Suprapubic skin (tissue), 4 donors: Measurements from ENCODE around the gene ACOT4. TPM values are rescaled to one million over a fixed set of nuclear protein-coding genes. Genes with fewer than 3 reads are reported as not detected.
A peak's percentile ranks its signal among the peaks of the same experiment; 100 is the strongest.
"Not testable (repeated sequence)": the region's sequence is repeated elsewhere in the genome, so short reads cannot be mapped to it uniquely, and the experiment has no call there.

Experiments used
- DNase-seq, 2 donors: peaks; one replicate each; pipeline ENCODE4 v3.0.0-alpha.2; 2019; ENCODE audit warnings: low spot score in 2 of 2
- H3K27ac ChIP-seq: fragments of 200-600 bp; sonication (generic); one replicate; pipeline ENCODE4 v1.5.1; 2019
- H3K27me3 ChIP-seq: fragments of 200-600 bp; sonication (generic); one replicate; pipeline ENCODE4 v1.5.1; 2019
- H3K36me3 ChIP-seq: fragments of 200-600 bp; sonication (generic); one replicate; pipeline ENCODE4 v1.5.1; 2019
- H3K4me1 ChIP-seq: fragments of 200-600 bp; sonication (generic); one replicate; pipeline ENCODE4 v1.5.1; 2019
- H3K4me3 ChIP-seq: fragments of 200-600 bp; sonication (generic); one replicate; pipeline ENCODE4 v1.5.1; 2019; ENCODE audit warnings: mild to moderate bottlenecking
- H3K9me3 ChIP-seq: fragments of 200-600 bp; sonication (generic); one replicate; pipeline ENCODE4 v1.5.1; 2019
- EP300 ChIP-seq: sonication (generic); formaldehyde crosslinking; IDR thresholded peaks from one replicate; pipeline ENCODE4 v1.6.1; 2017; ENCODE audit warnings: antibody characterized with exemption
- POLR2A ChIP-seq, 2 donors: fragments of 450-650 bp; IDR thresholded peaks; one replicate each; pipeline ENCODE4 v1.6.1; 2017; ENCODE audit warnings: antibody characterized with exemption in 2 of 2, mild to moderate bottlenecking in 2 of 2, moderate library complexity in 2 of 2
- POLR2AphosphoS5 ChIP-seq, 3 donors: sonication (generic); formaldehyde crosslinking; IDR thresholded peaks; one replicate each; pipeline ENCODE4 v1.6.1; 2017; ENCODE audit warnings: antibody characterized with exemption in 3 of 3
- WGBS: methylation state at CpG from one replicate; pipeline ENCODE4 v1.1.5; 2018; 5-methylcytosine and 5-hydroxymethylcytosine counted together
- total RNA-seq, 4 donors: library from RNA; depleted of rRNA; stranded (reverse); fragments of >200 nt; gene quantifications; one replicate each; pipeline ENCODE4 v1.1.0, GENCODE V29; 2016
- TF ChIP-seq, protein P1 (sequence below), 2 donors: fragments of 200-600 bp in 1 of 2; fragments of 450-650 bp in 1 of 2; sonication (generic) in 1 of 2; IDR thresholded peaks; one replicate each; pipeline ENCODE4 v1.5.1; 2016 to 2019; ENCODE audit warnings: antibody characterized with exemption in 2 of 2, mild to moderate bottlenecking in 1 of 2, moderate library complexity in 1 of 2

ACOT4 gene, protein sequence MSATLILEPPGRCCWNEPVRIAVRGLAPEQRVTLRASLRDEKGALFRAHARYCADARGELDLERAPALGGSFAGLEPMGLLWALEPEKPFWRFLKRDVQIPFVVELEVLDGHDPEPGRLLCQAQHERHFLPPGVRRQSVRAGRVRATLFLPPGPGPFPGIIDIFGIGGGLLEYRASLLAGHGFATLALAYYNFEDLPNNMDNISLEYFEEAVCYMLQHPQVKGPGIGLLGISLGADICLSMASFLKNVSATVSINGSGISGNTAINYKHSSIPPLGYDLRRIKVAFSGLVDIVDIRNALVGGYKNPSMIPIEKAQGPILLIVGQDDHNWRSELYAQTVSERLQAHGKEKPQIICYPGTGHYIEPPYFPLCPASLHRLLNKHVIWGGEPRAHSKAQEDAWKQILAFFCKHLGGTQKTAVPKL
- 1 to 10 TPM in 3 of 4 donors, under 1 TPM in 1; 0.72 to 2.4 (median 1.7) TPM for total RNA-seq

DNA sequence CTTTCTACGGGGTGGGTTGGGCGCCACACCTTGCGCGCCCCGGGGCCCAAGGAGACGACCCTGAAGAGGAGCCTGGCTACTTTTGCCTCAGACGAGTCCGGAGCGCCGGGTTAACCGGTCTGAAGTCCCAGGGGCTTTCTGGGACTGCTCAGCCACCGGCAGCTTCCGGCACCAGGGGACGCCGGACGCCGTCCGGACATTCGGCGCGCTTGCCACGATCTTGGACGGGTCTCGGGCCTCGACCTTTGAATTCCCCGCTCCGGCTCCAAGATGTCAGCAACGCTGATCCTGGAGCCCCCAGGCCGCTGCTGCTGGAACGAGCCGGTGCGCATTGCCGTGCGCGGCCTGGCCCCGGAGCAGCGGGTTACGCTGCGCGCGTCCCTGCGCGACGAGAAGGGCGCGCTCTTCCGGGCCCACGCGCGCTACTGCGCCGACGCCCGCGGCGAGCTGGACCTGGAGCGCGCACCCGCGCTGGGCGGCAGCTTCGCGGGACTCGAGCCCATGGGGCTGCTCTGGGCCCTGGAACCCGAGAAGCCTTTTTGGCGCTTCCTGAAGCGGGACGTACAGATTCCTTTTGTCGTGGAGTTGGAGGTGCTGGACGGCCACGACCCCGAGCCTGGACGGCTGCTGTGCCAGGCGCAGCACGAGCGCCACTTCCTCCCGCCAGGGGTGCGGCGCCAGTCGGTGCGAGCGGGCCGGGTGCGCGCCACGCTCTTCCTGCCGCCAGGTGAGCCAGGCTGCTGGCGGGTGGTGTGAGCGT lies at the start of gene ACOT4:
TSS of gene ACOT4 (plus strand) at position 184 of the 760 bp plus-strand sequence. CDS start at position 271, 87 bp downstream.
- WGBS = 3% methylated on average over 29 of the region's 89 CpGs

DNA sequence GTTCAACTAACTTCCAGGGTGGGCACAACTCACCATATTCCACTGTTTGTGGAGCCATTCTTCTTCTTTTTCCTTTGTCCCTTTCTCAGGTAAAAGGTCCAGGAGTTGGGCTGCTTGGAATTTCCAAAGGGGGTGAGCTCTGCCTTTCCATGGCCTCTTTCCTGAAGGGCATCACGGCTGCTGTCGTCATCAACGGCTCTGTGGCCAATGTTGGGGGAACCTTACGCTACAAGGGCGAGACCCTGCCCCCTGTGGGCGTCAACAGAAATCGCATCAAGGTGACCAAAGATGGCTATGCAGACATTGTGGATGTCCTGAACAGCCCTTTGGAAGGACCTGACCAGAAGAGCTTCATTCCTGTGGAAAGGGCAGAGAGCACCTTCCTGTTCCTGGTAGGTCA lies 48.7 kb upstream of the ACOT4 start:
- H3K27me3 ChIP-seq, H3K9me3 ChIP-seq, DNase-seq, H3K27ac ChIP-seq, H3K36me3 ChIP-seq, H3K4me1 ChIP-seq, H3K4me3 ChIP-seq: not testable (repeated sequence)
- WGBS = no CpG with 5 or more reads among the region's 7 CpGs

More for the DNA sequence above, at the start of gene ACOT4:
- H3K9me3 ChIP-seq = no peaks in the 10 kb centered on the region
- DNase-seq = no peak
- no peaks in the 10 kb centered on the region for H3K4me1 ChIP-seq
- peak within 1 kb of the TSS; percentile 68 for H3K4me3 ChIP-seq
- H3K27ac ChIP-seq = peak within 1 kb of the TSS; percentile 42
- no peaks in the 10 kb centered on the region for H3K27me3 ChIP-seq
- TF ChIP-seq, protein P1, sequence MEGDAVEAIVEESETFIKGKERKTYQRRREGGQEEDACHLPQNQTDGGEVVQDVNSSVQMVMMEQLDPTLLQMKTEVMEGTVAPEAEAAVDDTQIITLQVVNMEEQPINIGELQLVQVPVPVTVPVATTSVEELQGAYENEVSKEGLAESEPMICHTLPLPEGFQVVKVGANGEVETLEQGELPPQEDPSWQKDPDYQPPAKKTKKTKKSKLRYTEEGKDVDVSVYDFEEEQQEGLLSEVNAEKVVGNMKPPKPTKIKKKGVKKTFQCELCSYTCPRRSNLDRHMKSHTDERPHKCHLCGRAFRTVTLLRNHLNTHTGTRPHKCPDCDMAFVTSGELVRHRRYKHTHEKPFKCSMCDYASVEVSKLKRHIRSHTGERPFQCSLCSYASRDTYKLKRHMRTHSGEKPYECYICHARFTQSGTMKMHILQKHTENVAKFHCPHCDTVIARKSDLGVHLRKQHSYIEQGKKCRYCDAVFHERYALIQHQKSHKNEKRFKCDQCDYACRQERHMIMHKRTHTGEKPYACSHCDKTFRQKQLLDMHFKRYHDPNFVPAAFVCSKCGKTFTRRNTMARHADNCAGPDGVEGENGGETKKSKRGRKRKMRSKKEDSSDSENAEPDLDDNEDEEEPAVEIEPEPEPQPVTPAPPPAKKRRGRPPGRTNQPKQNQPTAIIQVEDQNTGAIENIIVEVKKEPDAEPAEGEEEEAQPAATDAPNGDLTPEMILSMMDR (IDR thresholded peaks at IDR 0.05) = peak in 1 of 2 donors; percentile 24
- TF ChIP-seq POLR2AphosphoS5 (IDR thresholded peaks at IDR 0.05) (no peak), POLR2A (IDR thresholded peaks at IDR 0.05) (no peak), EP300 (no peak)
- H3K36me3 ChIP-seq = no peaks in the 10 kb centered on the region

DNA sequence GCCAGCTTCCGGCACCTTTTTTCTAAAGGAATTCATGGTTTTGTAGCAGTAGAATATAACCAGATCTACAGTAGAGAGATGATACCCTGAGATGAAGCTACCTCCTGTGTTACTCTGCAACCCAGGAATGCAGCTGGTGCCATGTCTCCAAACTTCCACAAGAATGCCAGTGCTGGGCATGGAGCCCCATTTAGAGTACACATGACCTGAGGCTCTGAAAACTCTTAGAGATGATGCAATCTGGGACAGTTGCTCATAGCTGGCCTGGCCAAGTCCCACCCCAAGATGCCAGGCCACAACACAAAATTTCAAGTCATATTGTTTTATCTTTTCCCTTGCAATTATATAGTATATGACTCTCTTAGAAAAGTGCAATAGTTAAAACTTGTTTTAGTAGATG lies 46.3 kb upstream of the ACOT4 start:
- no CpG with 5 or more reads among the region's 1 CpG for WGBS
- H3K27ac ChIP-seq, H3K4me1 ChIP-seq, H3K9me3 ChIP-seq, H3K4me3 ChIP-seq, DNase-seq, H3K36me3 ChIP-seq, H3K27me3 ChIP-seq: not testable (repeated sequence)

DNA sequence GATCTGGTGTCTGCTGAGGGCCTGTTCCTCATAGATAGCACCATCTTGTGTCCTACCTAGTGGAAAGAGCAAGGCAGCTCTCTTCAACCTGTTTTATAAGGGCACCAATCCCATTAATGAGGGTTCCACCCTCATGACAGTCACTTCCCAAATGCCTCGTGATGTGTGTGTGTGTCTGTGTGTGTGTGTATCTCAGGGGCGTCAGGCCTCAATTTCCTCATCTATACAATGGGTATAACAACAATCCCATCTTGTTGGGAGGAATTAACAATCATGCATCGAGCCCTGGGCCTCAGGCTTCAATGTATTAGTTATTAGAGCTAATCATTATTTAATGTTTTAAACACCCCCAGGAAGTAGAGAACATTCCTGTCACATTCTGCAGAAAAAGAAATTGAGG lies 42.6 kb upstream of the ACOT4 start:
- not testable (repeated sequence) for DNase-seq, H3K4me3 ChIP-seq, H3K27me3 ChIP-seq, H3K36me3 ChIP-seq, H3K4me1 ChIP-seq, H3K9me3 ChIP-seq, H3K27ac ChIP-seq
- WGBS = 40% methylated on average over 1 of the region's 3 CpGs

DNA sequence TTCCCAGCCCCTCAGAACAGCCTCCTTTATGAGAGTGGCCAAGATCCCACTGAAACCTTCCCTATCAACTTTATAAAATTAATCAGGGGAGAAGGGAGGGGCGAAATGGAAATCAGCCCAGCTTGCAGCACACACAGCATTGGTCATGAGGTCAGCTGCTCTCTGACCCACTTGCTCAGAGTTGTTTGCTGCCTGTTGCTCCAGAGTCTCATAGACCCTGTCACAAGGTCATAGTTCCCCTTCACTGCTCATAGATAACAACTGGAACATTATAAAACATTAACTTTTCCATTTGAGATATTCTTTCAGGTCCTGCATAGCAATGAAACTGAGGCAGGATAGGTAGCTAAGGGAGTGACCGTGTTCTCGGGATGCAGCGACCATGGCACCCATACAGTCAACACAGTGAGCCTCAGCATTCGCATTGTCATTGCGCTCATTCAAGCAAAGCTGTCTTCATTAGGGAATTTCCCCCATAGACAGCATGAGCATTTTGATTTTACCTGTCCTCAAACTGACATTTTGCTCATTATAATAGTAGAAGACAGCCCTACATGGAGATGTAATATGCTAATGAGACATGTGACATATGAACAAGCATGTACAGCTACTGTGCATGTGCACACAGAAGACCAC lies 41.7 kb upstream of the ACOT4 start:
- H3K4me1 ChIP-seq, H3K36me3 ChIP-seq, H3K27ac ChIP-seq, H3K4me3 ChIP-seq, H3K9me3 ChIP-seq, DNase-seq, H3K27me3 ChIP-seq: not testable (repeated sequence)
- WGBS = no CpG with 5 or more reads among the region's 6 CpGs

DNA sequence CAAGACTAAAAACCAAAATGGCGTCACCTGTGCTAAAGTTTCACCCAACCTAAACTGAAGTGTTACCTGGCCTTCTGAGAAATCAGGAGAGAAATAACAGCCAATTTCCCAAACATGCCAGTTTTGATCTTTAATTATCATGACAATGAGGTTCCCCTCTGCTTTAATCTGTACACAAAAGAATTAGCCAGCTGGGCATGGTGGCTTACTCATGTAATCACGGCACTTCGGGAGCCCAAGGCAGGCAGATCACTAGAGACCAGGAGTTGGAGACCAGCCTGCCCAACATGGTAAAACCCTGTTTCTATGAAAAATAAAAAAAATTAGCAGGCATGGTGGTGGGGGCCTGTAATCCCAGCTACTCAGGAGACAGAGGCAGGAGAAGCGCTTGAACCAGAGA lies 37.8 kb upstream of the ACOT4 start:
- WGBS = no CpG with 5 or more reads among the region's 4 CpGs
- no peaks in the 10 kb centered on the region for H3K4me1 ChIP-seq
- no peak overlapping the region for H3K4me3 ChIP-seq

DNA sequence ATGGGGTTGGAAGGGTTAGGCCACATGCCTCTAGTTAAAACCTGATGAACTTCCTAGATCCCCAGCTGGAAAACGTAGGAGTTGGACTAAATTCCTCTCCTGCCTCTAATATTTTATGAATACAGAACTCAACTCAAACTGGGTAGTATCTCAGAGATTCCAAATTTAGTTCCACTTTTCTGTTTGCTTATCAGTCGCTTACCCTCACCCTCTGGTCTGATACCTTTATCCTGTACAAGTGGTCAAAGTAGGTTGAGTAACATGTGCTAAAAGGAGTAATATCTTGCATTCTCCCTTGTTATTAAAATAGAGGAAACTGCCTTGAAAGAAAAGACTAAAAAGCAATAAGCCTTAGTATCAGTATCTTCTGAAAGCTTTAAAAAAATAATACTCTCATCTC lies 34.5 kb upstream of the ACOT4 start:
- not testable (repeated sequence) for H3K9me3 ChIP-seq, H3K4me3 ChIP-seq, DNase-seq, H3K27me3 ChIP-seq, H3K27ac ChIP-seq, H3K4me1 ChIP-seq, H3K36me3 ChIP-seq
- WGBS = no CpG with 5 or more reads among the region's 2 CpGs

More for the DNA sequence above, 37.8 kb upstream of the ACOT4 start:
- TF ChIP-seq, protein P1 (IDR thresholded peaks at IDR 0.05) = no peak
- TF ChIP-seq POLR2A (IDR thresholded peaks at IDR 0.05) = no peak
- no peak for TF ChIP-seq POLR2AphosphoS5 (IDR thresholded peaks at IDR 0.05)
- no peak for TF ChIP-seq EP300
- Histone ChIP-seq H3K27me3 (no peaks in the 10 kb centered on the region), H3K9me3 (no peaks in the 10 kb centered on the region), H3K27ac (no peak overlapping the region), H3K36me3 (no peaks in the 10 kb centered on the region)
- DNase-seq = no peak

DNA sequence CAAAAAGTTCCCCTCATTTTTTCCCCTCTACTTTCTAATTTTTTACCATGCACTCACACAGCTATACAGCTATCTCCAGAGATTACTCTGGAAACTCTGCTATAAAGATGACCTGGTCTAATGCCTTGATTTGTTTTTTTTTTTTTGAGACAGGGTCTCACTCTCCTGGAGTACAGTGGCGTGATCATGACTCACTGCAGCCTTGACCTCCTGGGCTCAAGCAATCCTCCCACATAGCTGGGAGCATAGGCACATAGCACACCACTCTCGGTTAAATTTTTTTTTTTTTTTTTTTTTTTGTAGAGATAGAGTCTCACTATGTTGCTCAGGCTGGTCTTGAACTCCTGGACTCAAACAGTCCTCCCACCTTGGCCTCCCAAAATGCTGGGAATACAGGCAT lies 33.4 kb upstream of the ACOT4 start:
- not testable (repeated sequence) for H3K27me3 ChIP-seq, H3K9me3 ChIP-seq, H3K27ac ChIP-seq, H3K36me3 ChIP-seq, H3K4me1 ChIP-seq, DNase-seq, H3K4me3 ChIP-seq
- WGBS = 95% methylated on average over 2 of the region's 2 CpGs

DNA sequence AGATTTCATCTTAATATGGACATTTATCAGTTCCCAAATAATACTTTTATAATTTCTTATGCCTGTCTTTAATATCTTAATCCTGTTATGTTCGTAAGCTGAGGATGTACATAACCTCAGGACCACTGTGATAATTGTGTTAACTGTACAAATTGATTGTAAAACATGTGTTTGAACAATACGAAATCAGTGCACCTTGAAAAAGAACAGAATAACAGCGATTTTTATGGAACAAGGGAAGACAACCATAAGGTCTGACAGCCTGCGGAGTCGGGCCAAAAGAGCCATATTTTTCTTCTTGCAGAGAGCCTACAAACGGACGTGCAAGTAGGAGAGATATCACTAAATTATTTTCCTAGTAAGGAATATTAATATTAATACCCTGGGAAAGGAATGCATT lies 29.4 kb upstream of the ACOT4 start:
- not testable (repeated sequence) for H3K27ac ChIP-seq, H3K9me3 ChIP-seq
- 91% methylated on average over 7 of the region's 7 CpGs for WGBS

DNA sequence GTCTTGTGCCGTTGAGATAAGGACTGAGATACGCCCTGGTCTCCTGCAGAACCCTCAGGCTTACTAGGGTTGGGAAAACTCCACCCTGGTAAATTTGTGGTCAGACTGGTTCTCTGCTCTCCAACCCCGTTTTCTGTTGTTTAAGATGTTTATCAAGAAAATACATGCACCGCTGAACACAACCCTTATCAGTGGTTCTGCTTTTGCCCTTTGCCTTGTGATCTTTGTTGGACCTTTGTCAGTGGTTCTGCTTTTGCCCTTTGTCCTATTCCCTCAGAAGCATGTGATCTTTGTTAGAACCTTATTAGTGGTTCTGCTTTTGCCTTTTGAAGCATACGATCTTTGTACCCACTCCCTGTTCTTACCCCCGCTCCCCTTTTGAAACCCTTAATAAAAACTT lies 29.0 kb upstream of the ACOT4 start:
- not testable (repeated sequence) for H3K4me3 ChIP-seq, H3K9me3 ChIP-seq, H3K27me3 ChIP-seq, H3K27ac ChIP-seq, DNase-seq, H3K36me3 ChIP-seq, H3K4me1 ChIP-seq
- WGBS = 65% methylated on average over 6 of the region's 6 CpGs

More for the DNA sequence above, 29.4 kb upstream of the ACOT4 start:
- not testable (repeated sequence) for H3K4me1 ChIP-seq, H3K36me3 ChIP-seq, H3K4me3 ChIP-seq, H3K27me3 ChIP-seq, DNase-seq

DNA sequence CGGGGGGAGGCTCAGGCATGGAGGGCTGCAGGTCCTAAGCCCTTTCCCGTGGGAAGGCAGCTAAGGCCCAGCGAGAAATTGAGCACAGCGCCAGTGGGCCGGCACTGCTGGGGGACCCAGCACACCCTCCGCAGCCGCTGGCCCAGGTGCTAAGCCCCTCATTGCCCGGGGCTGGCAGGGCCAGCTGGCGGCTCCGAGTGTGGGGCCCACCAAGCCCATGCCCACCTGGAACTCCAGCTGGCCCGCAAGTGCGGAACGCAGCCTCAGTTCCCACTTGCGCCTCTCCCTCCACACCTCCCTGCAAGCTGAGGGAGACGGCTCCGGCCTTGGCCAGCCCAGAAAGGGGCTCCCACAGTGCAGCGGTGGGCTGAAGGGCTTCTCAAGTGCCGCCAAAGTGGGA lies 25.2 kb upstream of the ACOT4 start:
- not testable (repeated sequence) for H3K4me3 ChIP-seq, H3K27ac ChIP-seq, DNase-seq, H3K4me1 ChIP-seq, H3K27me3 ChIP-seq, H3K36me3 ChIP-seq, H3K9me3 ChIP-seq
- WGBS = 98% methylated on average over 9 of the region's 18 CpGs
